ENCODE results near the gene NTHL1.

Gene NTHL1

DNA sequence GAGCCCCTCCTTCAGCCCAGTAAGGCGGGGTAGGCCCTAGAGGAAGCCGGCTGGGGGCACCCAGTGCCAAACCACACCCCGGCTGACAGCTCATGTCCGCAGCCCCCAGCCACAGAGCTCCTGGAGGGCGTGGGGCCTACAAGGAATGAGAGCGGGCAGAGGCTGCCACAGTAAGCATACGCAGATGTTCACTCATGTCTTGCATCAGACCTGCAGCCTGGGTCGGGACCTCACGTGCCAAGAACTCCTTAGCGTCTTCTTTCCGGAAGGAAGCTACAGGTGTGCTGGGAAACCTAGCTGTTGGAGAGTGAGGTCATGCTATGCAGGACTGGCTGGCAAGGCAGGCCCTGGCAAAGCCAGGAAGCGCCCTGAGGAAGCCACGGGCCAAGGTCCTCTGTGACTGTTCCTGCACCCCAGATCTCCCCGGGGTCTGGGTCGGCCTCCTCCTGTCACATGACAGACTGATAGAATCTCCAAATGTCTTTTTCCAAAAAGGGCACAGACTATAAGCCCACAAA, 39.6 kb downstream of the NTHL1 start:
- DNase-seq (ENCODE audit: low spot score) = no peak

DNA sequence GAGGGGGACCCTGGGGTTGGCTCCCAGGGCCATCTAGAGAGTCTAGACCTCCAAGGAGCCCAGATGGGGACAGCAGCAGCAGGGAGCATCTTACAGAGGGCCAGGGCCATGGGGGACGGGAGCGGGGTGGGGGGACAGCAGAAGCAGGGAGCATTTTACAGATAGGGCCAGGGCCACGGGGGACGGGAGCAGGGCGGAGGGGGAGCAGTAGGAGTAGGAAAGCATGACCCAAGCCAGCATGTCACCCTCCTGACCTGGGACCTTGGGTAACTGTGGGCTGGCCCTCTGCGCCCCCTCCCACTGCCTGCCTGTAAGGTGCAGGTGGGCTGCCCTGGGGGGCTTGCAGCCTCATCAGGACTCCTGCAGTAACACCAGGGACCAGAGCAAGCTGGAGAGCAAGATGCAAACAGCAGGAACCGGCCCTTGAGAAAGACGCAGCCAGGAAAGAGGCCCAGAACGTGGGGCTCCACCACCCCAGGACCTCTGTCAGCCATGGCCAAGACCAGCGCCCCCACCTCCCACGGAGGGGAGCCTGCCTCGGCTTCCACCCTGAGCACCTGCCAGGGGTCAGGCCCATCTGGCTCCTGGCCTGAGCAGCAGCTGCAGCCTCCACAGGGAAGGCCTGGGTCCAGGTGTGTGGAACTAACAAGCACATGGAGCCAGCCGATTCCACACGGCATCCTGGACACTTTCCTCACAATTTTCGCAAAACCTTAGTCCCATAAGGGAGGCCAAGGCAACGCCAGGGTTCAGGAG, 40.4 kb downstream of the NTHL1 start:
- no peak for DNase-seq (ENCODE audit: low spot score)

DNA sequence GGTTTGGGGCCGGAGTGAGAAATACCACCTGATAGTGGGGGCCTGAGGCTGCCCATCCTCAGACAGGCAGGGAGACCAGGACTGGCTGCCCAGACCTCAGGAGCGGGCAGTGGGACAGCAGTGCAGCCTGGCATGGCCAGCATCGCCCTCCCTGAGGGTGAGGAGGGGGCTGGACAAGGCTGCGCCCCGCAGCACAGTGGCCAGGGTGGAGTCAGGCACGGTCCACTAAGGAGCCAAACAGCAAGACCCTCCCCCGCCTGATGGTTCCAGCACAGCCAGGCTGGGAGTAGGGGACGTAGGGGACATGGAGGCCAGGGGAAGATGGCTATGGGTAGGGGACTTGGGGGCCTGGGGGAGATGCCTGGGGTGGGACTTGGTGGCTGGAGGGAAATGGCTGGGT, 41.3 kb downstream of the NTHL1 start:
- no peak for DNase-seq (ENCODE audit: low spot score)

DNA sequence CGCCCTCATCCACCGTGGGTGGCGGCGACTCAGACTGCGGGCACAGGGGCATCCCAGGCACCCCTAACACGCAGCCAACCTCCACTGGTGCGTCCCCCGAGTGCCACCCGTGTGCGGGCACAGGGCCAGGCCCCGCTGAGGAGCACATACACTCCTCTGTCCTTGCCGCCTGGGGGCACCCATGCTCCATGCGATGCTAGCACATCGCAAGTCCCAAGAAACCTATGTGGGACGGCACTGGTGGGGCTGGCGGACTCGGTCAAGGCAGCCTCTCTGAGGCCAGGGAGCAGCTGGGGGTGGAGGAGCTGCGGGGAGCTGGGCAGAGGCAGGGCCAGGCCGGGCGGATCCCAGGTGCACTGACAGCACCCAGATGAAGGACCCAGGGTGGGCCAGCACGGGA, 42.0 kb downstream of the NTHL1 start:
- DNase-seq (ENCODE audit: low spot score) = no peak

DNA sequence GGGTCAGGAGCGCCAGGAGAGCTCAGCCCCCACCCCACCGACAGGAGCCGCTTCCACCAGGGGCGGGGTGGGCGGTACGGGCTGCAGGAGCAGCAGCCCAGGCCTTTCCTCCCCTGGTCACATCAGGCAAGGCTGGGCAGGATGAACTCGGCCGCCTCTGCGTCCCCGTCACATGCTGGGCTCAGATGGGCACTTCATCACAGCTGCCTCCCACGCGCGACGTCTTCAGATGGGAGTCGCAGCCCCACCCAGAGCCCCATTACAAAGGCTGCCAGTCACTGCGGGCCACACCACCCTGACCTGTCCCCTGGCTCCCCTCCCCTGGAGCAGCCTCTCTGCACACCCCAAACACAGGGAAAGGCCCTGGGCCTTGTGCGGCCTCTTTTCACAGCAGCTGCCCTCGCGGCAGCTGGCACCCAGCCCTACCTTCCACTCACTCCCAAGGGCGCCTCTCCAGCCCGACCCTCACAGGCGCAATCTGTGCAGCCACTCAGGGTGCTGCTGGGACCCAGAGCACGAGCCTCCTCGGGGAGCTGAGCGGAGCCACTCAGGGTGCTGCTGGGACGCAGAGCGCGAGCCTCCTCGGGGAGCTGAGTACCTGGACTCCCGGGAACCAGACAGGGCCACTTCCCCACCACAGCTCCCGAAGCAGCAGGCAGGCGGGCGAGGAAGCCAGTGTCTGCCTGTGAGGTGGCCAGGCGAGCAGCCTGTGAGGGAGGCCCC, 42.7 kb downstream of the NTHL1 start:
- no peak for DNase-seq (ENCODE audit: low spot score)

DNA sequence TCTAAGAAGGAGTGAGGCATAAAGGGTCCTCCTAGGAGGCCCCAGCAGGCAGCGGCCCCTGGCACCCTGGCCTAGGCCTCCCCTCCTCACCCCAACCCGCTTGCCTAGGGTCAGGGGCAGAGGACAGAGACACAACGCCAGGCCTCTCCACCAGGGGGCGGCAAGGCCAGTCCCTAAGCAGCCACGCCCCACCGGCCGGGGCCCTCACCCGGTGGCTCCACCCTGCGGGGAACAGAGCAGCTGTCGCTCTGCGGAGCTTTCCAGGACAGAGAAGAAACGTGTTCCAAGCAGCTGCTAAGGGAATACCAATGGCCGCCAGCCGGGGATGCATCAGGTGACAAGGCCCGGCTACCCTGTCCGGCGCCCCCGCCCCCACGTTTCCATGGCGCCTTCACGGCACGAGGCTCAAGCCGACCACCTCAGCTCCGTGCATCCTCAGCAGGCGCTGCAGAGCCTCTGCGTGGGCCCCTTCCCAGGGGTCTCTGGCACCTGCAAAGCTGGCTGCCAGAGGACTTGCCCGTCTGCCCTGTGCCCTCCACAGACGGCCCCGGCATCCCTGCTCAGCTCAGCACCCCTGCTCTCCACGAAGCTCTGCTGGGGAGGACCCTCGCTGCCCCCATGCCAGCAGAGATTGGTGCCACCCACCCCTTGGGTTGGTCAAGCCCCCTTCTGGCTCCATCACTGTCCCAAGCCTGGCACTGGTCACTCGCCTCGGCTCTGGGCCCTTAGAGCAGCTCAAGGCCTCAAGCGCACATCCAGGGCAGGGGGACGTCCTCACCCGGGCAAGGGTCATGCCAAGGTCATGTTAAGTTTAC, 43.6 kb downstream of the NTHL1 start:
- DNase-seq (ENCODE audit: low spot score) = peak; percentile 84

DNA sequence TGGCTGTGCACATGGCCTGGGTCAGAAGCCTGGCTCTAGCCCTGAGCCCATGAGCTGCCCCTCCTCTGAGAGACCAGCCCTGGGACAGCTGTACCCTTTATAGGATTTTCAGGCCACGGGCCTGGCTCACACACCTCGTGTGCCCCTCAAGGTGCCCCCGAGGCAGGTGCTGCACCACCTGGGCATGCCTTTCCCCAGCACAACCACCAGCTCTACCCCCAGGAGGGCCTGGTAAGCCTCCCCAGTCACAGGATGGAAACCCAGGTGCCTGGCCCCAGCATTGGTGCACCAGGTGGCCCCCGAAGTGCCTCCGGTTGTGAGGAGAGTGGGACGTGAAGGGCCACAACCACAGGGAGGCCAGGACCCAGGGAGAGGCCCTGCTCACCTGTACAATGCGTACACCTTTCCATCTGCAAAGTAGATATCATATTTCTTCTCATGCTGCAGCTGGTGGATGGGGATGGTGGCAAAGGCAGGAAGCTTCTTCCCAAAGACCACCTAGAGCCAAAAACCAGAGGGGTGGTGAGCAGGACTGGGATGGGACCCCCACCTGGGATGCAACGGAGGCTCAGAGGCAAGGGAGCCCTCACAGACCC, 44.3 kb downstream of the NTHL1 start:
- DNase-seq (ENCODE audit: low spot score) = no peak

DNA sequence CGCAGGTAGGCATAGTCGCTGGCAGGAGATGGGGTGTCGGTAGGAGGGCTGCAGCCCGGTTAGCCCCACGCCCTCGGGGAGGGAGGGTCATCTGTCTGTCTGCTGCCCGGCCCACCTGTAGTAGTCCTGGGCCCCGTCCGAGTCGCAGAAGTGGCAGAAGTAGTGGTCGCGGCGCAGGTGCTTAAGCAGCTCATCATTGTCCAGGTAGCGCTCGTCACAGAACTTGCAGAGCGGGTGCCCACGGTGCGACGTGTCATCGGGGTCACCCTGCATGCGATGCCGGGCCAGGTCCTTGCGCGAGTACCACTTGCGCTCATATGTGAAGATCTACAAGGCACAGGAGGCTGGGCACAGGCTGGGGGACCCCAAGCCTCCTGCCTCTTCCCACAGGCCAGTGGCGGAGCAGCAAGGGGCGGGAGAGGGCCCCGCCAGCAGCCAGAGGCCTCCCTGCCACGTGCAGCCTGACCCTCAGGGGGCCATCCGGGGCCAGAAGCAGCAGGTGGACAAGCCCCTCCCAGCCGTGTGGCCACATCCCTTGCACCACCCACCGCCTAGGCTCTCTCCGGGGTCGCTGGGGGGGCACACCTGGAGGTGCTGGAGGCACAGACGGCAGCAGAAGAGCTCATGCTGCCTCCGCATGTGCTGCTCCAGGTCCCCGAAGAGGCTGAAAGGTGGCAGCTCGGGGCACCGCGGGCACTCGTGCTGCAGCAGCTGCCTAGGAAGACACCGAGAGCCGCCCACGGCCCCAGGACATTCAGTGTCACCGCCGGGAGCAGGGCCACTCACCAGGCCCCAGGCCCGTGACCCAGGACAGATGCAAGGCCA, 45.0 kb downstream of the NTHL1 start:
- DNase-seq (ENCODE audit: low spot score) = no peak

DNA sequence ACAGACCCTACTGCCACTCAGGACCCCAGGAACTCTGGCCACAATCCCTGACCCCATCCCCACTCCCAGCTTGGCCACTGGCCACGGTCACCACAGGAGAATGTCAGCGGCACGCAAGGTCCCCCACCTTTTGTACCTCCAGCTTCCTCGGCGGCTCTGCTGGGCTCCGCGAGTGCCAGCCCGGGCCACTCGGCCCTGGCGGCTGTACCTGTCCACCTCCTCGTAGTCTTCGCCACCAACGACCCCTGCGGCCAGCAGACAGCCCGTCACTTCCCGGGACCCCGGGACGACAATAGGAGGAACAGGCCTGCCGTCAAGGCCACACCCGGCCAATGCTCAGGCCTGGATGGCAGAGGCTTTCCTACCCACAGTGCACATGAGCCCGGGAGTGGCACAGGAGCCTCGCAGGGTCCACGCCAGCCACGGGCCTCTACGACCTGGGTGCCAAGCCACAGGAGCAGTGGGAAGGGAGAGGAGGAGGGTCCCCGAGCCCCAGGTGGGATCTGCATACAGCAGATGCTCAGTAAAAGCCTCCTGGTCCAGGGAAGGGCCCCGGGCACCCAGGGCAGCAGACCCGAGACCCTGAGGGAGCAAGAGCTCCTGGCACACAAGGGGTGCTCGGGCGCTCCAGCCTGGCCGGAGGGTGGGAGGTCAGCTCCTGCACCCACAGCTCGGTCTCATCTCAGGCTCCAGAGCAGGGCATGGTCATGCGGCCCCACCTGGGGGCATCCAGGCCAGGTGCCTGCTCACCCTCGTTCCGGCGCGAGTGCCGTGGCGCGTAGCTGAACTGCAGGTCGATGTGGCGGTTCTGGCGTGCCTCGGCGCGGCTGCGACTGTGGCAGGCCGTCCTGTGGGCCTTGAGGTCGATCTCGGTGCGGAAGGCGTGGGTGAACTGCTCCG, 45.9 kb downstream of the NTHL1 start:
- no peak for DNase-seq (ENCODE audit: low spot score)

DNA sequence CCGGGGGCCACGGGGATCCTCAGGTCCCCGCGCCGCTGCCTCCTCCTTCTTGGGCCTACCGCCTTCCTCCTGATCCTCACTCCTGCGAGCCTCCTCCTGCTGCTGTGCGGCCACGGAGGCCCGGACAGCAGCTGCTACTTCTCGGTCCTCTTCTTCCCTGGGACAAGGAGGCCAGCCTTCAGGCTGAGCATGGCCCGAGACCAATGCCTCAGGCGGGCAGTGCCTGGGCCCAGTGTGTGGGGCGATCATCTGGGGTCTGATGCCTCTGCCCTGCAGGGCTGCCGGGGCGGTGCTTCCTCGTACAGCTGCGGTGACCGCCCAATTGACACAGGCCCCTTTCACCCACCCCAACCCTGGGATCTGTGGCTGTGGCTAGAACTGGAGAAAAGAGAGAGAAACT, 46.6 kb downstream of the NTHL1 start:
- no peak for DNase-seq (ENCODE audit: low spot score)

DNA sequence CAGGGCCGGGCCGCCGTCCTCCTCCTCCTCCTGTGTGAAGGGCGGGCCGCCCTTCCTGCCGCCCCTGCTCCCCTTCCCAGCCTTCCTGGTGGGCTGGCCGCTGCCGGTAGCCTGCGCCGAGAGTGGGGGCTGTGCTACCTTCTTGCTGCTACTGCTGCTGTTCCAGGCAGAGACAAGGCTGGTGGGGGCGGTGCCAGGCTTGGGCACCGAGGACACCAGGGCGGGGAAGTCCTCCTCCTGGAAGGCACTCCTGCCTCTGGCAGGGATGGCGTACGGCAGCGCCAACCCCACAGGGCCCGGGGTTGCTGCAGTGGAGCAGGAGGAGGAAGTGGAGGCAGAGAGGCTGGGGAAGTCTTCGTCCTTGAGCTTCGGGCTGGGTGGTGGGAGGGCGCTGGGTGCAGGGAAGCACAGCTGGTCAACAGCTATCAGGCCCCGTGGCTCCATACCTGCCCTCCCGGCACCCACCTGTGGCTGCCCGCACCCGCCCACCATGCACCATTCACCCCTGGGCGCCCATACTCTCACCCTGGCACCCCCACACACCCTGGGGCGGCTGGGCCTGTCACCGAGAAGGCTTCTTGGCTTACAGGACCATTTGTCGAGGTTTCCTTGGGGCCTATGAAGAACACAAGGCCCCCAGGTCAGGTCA, 47.6 kb downstream of the NTHL1 start:
- DNase-seq (ENCODE audit: low spot score) = no peak

DNA sequence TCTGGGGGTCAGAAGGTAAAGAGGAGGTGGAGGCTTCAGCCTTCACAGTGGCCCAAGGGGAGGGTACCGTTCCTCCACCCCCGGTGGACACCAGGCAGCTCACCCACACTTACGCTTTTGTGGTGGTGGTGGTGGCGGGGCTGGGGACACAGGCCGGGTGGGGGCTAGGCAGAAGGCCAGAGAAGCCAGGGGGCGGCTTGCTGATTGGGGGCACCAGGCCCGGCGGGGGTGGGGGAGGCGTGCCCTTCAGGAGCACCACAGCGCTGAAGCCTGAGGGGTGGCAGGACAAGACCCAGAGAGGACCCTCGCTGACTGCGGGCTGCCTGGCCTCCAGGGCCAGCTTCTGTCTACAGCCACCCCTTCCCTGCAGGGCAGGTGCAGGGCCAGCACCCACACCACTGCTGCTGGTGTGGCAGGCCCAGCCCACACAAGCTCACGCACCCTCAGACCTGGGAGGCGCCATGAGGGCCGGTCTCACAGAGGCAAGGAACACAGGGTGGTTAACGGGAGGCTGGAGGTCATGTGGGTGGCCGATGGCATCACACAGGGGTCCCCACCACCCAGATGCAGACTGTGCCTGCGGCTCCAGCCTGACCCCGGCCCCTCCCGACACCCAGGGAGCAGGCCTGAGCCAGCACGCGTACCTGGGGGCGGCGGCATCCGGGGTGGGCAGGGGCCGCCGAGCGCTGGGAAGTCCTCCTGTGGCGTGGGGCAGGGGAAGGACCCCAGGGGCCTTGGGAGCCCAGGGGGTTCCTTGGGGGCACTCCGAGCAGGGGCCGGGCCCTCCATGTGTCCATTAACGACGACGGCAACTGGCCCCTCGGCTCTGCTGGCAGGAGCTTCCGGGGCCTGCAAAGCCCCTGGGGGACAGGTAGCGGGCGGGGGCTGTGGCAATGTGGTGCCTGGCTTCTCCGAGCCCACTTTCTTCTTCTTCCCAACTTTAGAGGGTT, 48.5 kb downstream of the NTHL1 start:
- DNase-seq (ENCODE audit: low spot score) = no peak

DNA sequence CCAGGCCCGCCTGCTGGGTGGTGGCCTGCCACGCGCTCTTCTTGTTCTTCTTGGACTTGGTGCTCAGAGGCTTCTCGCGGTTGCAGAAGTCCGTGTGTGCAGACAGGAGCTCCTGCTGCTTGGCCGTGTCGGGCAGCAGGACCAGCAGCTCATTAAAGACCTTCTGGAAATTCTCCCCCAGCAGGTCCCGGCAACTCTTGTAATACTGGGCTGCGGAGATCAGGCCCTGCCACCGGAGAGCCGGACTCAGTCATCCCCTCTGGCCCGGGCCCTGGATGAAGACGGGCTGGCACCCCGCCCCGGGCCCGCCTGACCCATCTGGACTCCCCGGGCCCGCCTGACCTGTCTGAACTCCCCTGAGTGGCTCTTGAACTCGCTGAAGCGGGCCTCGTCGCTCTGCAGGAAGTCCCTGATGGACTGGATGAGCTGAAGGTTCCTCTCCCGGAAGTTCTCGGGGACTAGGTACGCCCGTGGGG, 49.2 kb downstream of the NTHL1 start:
- DNase-seq (ENCODE audit: low spot score) = no peak

DNA sequence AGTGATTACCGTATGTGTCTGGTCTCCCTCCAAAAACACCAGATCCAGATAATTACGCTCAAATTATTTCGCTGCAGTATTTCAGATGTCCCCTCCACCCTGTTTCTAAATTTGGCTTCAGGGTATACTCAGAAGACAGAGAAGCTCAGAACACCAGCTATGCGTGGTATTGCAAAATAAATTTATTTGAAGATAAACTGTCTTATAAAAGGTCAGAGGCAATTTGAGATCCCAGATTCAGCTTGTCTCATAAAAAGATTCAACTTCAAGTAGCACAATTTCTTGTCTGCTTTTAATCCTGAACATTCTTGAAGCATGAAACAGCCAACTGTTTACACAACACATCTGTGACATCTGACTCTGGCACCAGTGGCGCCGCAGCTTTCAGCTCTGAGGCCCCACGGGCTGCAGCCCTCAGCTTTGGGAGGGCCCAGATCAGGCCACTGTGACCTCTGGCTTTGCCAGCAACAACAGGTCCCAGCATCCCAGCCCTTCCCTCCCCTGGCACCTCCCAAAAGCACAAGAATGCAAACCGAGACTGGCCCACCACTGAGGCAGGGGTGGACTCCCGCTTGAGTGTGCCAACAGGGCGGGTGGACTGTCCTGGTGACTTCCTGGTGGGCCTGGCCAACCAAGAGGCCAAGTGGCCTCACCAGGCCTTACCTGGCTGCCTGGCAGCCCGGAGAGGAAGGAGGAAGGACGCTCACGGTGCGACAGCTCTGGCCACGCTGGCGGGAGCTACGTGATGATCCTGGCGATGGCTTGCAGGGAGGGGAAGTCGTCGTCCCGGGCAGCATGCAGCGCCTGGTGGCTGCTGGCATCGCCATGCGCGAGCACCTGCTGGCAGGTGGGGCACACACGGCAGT, 49.9 kb downstream of the NTHL1 start:
- no peak for DNase-seq (ENCODE audit: low spot score)

DNA sequence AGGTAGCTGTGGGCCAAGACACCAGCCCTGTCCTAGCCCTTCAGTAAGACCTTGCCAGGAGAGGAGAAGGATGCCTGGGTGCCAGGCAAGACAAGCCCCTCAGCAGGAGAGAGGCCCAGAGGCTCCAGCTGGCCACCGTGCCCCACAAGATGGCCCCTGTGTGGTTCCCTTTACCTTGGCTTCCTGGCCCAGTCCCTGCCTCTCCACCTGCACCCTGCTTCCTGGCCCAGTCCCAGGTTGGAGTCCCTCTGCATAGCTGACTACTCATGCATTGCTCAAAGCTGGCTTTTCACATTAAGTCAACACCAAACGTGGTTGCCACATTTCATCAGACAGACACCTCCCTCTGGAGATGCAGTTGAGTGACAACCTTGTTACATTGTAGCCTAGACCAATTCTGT, 53.9 kb downstream of the NTHL1 start:
- DNase-seq (ENCODE audit: low spot score) = no peak

DNA sequence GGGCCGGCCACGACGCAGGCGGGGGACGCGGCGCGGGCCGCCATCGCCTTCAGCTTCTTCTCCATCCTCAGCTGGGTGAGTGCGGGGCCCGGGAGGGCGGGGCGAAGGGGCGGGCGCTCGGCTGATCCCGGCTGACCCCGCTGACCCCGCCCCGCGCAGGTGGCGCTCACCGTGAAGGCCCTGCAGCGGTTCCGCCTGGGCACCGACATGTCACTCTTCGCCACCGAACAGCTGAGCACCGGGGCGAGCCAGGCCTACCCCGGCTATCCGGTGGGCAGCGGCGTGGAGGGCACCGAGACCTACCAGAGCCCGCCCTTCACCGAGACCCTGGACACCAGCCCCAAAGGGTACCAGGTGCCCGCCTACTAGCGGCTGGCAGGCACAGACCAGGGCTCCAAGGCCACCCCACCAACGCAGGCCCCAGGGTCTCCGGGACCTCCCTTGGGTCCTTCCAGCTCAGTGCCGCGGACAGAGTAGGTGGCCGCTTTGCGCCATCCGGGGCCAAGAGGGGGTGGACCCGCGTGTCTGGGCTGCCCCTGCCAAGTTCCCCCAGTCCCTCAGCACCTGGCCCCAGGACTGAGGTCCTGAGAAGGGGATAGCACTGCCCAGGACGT, 54.8 kb downstream of the NTHL1 start:
- no peak for DNase-seq (ENCODE audit: low spot score)
